HCT116 (cell line): Measurements from ENCODE around the gene TRAF3IP1. TPM values are rescaled to one million over a fixed set of nuclear protein-coding genes. Genes with fewer than 3 reads are reported as not detected.
"Not testable (repeated sequence)": the region's sequence is repeated elsewhere in the genome, so short reads cannot be mapped to it uniquely, and the experiment has no call there.

Experiments
- ATAC-seq: fragments of 200-7000 bp; cut with Tn5 transposase; 2 replicates; pipeline ENCODE4 v1.9.1; 2020; ENCODE audit warnings: mild to moderate bottlenecking, moderate library complexity
- BruUV-seq: library from RNA; stranded (reverse); fragments of 400-500 nt; replicated peaks from 2 replicates; lab custom pipeline; 2021; lab: Mats Ljungman, UMichigan
- CTCF ChIA-PET: fragments of 300-600 bp; sonication (Branson Sonifier 250); formaldehyde crosslinking; loops from one replicate; lab custom pipeline; 2021; ENCODE audit warnings: antibody characterized with exemption; lab: Charles Lee
- POLR2A ChIA-PET: fragments of 300-600, 350-600 bp; sonication (Branson Sonifier 250); formaldehyde crosslinking; loops from one replicate; lab custom pipeline; 2021; ENCODE audit warnings: antibody characterized with exemption; lab: Charles Lee
- RAD21 ChIA-PET, 2 experiments: fragments of 300-600 bp; sonication (Branson Sonifier 250); formaldehyde crosslinking; loops; one replicate each; lab custom pipeline; 2023; ENCODE audit warnings: low total read pairs in 2 of 2; ENCODE audit not compliant: uncharacterized antibody in 2 of 2, unreplicated experiment in 2 of 2, low non-redundant PET in 1 of 2; lab: Charles Lee
- DNase-seq: peaks from one replicate; pipeline ENCODE4 v3.0.0-alpha.2; 2010; ENCODE audit warnings: low read depth, low spot score
- H2AFZ ChIP-seq: fragments of 200-600 bp; shearing (Covaris generic), sonication (generic); 2 replicates; pipeline ENCODE4 v1.6.1; 2017; ENCODE audit warnings: low read depth, mixed run types, mixed read lengths, antibody characterized with exemption, low read length; ENCODE audit not compliant: poor library complexity, severe bottlenecking
- H3K27ac ChIP-seq: 2 replicates; pipeline ENCODE4 v1.5.1; 2012; ENCODE audit warnings: low read depth, low read length
- H3K27me3 ChIP-seq: fragments of 200-600 bp; sonication (generic); 2 replicates; pipeline ENCODE4 v1.6.1; 2016; ENCODE audit warnings: mixed run types, low read length, mixed read lengths; ENCODE audit not compliant: insufficient read depth
- H3K36me3 ChIP-seq, 2 experiments: fragments of 200-500 bp in 1 of 2; fragments of 200-600 bp in 1 of 2; sonication (Bioruptor generic) in 1 of 2; sonication (generic) in 1 of 2; 2 replicates each; pipeline versions ENCODE4 v1.5.1 to v1.6.1; 2014 to 2016; ENCODE audit warnings: low read length in 2 of 2, inconsistent platforms in 1 of 2, mixed read lengths in 1 of 2, mixed run types in 1 of 2; ENCODE audit not compliant: insufficient read depth in 2 of 2, control insufficient read depth in 1 of 2
- H3K4me1 ChIP-seq, 2 experiments: fragments of 200-600 bp in 1 of 2; sonication (generic) in 1 of 2; 2 replicates each; pipeline versions ENCODE4 v1.5.1 to v1.6.1; 2012 to 2017; ENCODE audit warnings: low read length in 2 of 2, inconsistent platforms in 1 of 2, mild to moderate bottlenecking in 1 of 2, mixed read lengths in 1 of 2, mixed run types in 1 of 2, moderate library complexity in 1 of 2; ENCODE audit not compliant: insufficient read depth in 2 of 2, control insufficient read depth in 1 of 2
- H3K4me2 ChIP-seq: fragments of 200-600 bp; sonication (generic); 2 replicates; pipeline ENCODE4 v1.6.1; 2017; ENCODE audit warnings: mixed run types, low read length, mixed read lengths
- H3K4me3 ChIP-seq, 2 experiments: fragments of 200-600 bp in 1 of 2; sonication (generic) in 1 of 2; replicated peaks in 1 of 2; 2 replicates each; pipeline ENCODE4 v1.5.1; 2011 to 2016; ENCODE audit warnings: low read length in 2 of 2, control low read depth in 1 of 2, low read depth in 1 of 2, mild to moderate bottlenecking in 1 of 2, mixed read lengths in 1 of 2, mixed run types in 1 of 2
- H3K79me2 ChIP-seq: fragments of 200-600 bp; sonication (generic); 2 replicates; pipeline ENCODE4 v1.6.1; 2017; ENCODE audit warnings: mild to moderate bottlenecking, mixed run types, low read length, moderate library complexity, mixed read lengths; ENCODE audit not compliant: insufficient read depth
- H3K9ac ChIP-seq: fragments of 200-600 bp; sonication (generic); 2 replicates; pipeline ENCODE4 v1.6.1; 2016; ENCODE audit warnings: low read length, mixed read lengths
- H3K9me2 ChIP-seq: fragments of 200-600 bp; sonication (generic), shearing (Covaris generic); 2 replicates; pipeline ENCODE4 v1.6.1; 2017; ENCODE audit warnings: mixed run types, mild to moderate bottlenecking, moderate library complexity; ENCODE audit not compliant: insufficient read depth
- H3K9me3 ChIP-seq, 2 experiments: fragments of 200-500 bp in 1 of 2; fragments of 200-600 bp in 1 of 2; sonication (Bioruptor generic) in 1 of 2; sonication (generic) in 1 of 2; 2 replicates each; pipeline ENCODE4 v1.6.1; 2014 to 2017; ENCODE audit warnings: low read length in 2 of 2, mixed read lengths in 2 of 2, inconsistent platforms in 1 of 2, low read depth in 1 of 2, mild to moderate bottlenecking in 1 of 2, mixed run types in 1 of 2, moderate library complexity in 1 of 2; ENCODE audit not compliant: control insufficient read depth in 1 of 2, insufficient read depth in 1 of 2
- H4K20me1 ChIP-seq: fragments of 200-600 bp; sonication (generic), shearing (Covaris generic); 2 replicates; pipeline ENCODE4 v1.6.1; 2017; ENCODE audit warnings: mixed run types, mild to moderate bottlenecking, moderate library complexity; ENCODE audit not compliant: insufficient read depth
- EGR1 ChIP-seq: IDR thresholded peaks from 2 replicates; pipeline ENCODE4 v1.6.1; 2012; ENCODE audit warnings: low read depth
- MAX ChIP-seq: IDR thresholded peaks from 2 replicates; pipeline ENCODE4 v1.6.1; 2012
- RAD21 ChIP-seq: IDR thresholded peaks from 2 replicates; pipeline ENCODE4 v1.6.1; 2012; ENCODE audit warnings: low read depth, mild to moderate bottlenecking
- REST ChIP-seq: IDR thresholded peaks from 2 replicates; pipeline ENCODE4 v1.6.1; 2012; ENCODE audit warnings: low read depth
- SP1 ChIP-seq: IDR thresholded peaks from 2 replicates; pipeline ENCODE4 v1.6.1; 2012; ENCODE audit warnings: low read depth
- intact Hi-C: fragments of 100-400 bp; cut with micrococcal nuclease; formaldehyde crosslinking; loops from 2 replicates; pipeline ENCODE4 v1.10.0; 2022
- total RNA-seq: library from RNA; stranded (reverse); gene quantifications from one replicate; pipeline ENCODE4 v1.2.1, GENCODE V29; 2021; ENCODE audit not compliant: unreplicated experiment

The TRAF3IP1 gene
- total RNA-seq, 1 experiment from 2014 or later: 19.4 TPM

GRCh38 chr2:238272156-238272555 lies 48.2 kb upstream of the TRAF3IP1 start:
- POLR2A ChIA-PET: no interaction called here
- H3K27ac ChIP-seq: no peak overlapping the region
- no peak overlapping the region for H2AFZ ChIP-seq
- no peak overlapping the region for H3K9ac ChIP-seq
- H4K20me1 ChIP-seq: no peaks in the 10 kb centered on the region
- H3K27me3 ChIP-seq: no peaks in the 10 kb centered on the region
- H3K36me3 ChIP-seq: peaks cover 11% of the 10 kb centered on the region in 2 experiments
- no peak overlapping the region for H3K4me2 ChIP-seq
- RAD21 ChIA-PET: no interaction called here
- no peaks in the 10 kb centered on the region for H3K9me2 ChIP-seq
- no peaks in the 10 kb centered on the region for H3K79me2 ChIP-seq
- intact Hi-C loops: no loop called here
- peaks cover 1 to 6% of the 10 kb centered on the region in 2 experiments; a peak in 3 of 4 replicates for H3K4me1 ChIP-seq
- TF ChIP-seq MAX (no peak), REST (no peak), SP1 (no peak), RAD21 (no peak), EGR1 (no peak)
- no TSS peak for BruUV-seq
- no peak for DNase-seq
- ATAC-seq: no peak
- no peak overlapping the region for H3K4me3 ChIP-seq
- CTCF ChIA-PET: no interaction called here
- no peaks in the 10 kb centered on the region for H3K9me3 ChIP-seq

- intact Hi-C loops, H3K4me3 ChIP-seq, RAD21 ChIA-PET, H2AFZ ChIP-seq, H3K4me1 ChIP-seq, H3K27ac ChIP-seq, H3K9ac ChIP-seq, H3K79me2 ChIP-seq, H3K9me3 ChIP-seq, CTCF ChIA-PET, H3K4me2 ChIP-seq, H3K9me2 ChIP-seq, BruUV-seq, H4K20me1 ChIP-seq, ATAC-seq, DNase-seq, H3K27me3 ChIP-seq, POLR2A ChIA-PET: not testable (repeated sequence)
- peaks cover 8 to 11% of the 10 kb centered on the region in 2 experiments for H3K36me3 ChIP-seq
These were observed 46.9 kb upstream of the TRAF3IP1 start for GRCh38 chr2:238273433-238273832.
